Esophagus muscularis mucosa (tissue), 4 donors: ENCODE results near the gene MXRA7.

Experiments
- CTCF ChIP-seq, 3 experiments: fragments of 200-600 bp in 2 of 3; fragments of 450-650 bp in 1 of 3; sonication (generic) in 2 of 3; IDR thresholded peaks; one replicate each; pipeline ENCODE4 v1.5.1; 2017 to 2019; ENCODE audit warnings: antibody characterized with exemption in 3 of 3, mild to moderate bottlenecking in 2 of 3, moderate library complexity in 1 of 3
- EP300 ChIP-seq: sonication (generic); formaldehyde crosslinking; IDR thresholded peaks from one replicate; pipeline ENCODE4 v1.6.1; 2017; ENCODE audit warnings: antibody characterized with exemption
- POLR2A ChIP-seq: fragments of 450-650 bp; IDR thresholded peaks from one replicate; pipeline ENCODE4 v1.6.1; 2017; ENCODE audit warnings: antibody characterized with exemption, moderate library complexity, mild to moderate bottlenecking, low read depth
- POLR2AphosphoS5 ChIP-seq, 2 donors: sonication (generic); formaldehyde crosslinking; IDR thresholded peaks; one replicate each; pipeline ENCODE4 v1.6.1; 2017; ENCODE audit warnings: antibody characterized with exemption in 2 of 2

- TF ChIP-seq CTCF (IDR thresholded peaks at IDR 0.05) (no peak), EP300 (no peak), POLR2AphosphoS5 (IDR thresholded peaks at IDR 0.05) (no peak), POLR2A (no peak)
Observed at GRCh38 chr17:76751416-76751993, 40.7 kb upstream of the MXRA7 start.
